ENCODE results near the gene SOX6. TPM values are rescaled to one million over a fixed set of nuclear protein-coding genes. Genes with fewer than 3 reads are reported as not detected.
A peak's percentile ranks its signal among the peaks of the same experiment; 100 is the strongest.

Gene SOX6
- total and polyA plus RNA-seq, 12 donors: 0.71 to 13.9 (median 6.7) TPM

GRCh38 chr11:15945726-15946125, 410.6 kb downstream of the SOX6 start:
- no peaks in the 10 kb centered on the region for H3K4me1 ChIP-seq (replicated peaks in 1 of 2)
- DNase-seq: no peak
- no peak for TF ChIP-seq CTCF (IDR thresholded peaks at IDR 0.05)
- no peak for TF ChIP-seq POLR2A (IDR thresholded peaks at IDR 0.05)
- no peak overlapping the region for H3K27ac ChIP-seq
- intact Hi-C loops (cut with DNase I): no loop called here
- peaks cover 0 to 3% (median 0%) of the 10 kb centered on the region in 3 donors for H3K9me3 ChIP-seq (replicated peaks in 1 of 3)
- H3K27me3 ChIP-seq: no peaks in the 10 kb centered on the region
- no peak overlapping the region for H3K4me3 ChIP-seq
- no peaks in the 10 kb centered on the region for H3K36me3 ChIP-seq (replicated peaks in 1 of 2)
- WGBS, 4 donors: 87 to 100% (median 91%) methylated on average over 1 of the region's 1 CpG

- peaks cover 0 to 3% (median 0%) of the 10 kb centered on the region in 3 donors for H3K9me3 ChIP-seq (replicated peaks in 1 of 3)
- DNase-seq: no peak
- no peak for TF ChIP-seq POLR2A (IDR thresholded peaks at IDR 0.05)
- no peaks in the 10 kb centered on the region for H3K36me3 ChIP-seq (replicated peaks in 1 of 2)
- intact Hi-C loops (cut with DNase I): loop anchor here (5.0 kb wide), 2 partner anchors 663 to 668 kb away; no protein-coding TSS in a partner anchor
- no peaks in the 10 kb centered on the region for H3K27me3 ChIP-seq
- no peaks in the 10 kb centered on the region for H3K4me1 ChIP-seq (replicated peaks in 1 of 2)
- H3K4me3 ChIP-seq: no peak overlapping the region
- no peak overlapping the region for H3K27ac ChIP-seq
These were observed 411.9 kb downstream of the SOX6 start for GRCh38 chr11:15944460-15944859.

DNA sequence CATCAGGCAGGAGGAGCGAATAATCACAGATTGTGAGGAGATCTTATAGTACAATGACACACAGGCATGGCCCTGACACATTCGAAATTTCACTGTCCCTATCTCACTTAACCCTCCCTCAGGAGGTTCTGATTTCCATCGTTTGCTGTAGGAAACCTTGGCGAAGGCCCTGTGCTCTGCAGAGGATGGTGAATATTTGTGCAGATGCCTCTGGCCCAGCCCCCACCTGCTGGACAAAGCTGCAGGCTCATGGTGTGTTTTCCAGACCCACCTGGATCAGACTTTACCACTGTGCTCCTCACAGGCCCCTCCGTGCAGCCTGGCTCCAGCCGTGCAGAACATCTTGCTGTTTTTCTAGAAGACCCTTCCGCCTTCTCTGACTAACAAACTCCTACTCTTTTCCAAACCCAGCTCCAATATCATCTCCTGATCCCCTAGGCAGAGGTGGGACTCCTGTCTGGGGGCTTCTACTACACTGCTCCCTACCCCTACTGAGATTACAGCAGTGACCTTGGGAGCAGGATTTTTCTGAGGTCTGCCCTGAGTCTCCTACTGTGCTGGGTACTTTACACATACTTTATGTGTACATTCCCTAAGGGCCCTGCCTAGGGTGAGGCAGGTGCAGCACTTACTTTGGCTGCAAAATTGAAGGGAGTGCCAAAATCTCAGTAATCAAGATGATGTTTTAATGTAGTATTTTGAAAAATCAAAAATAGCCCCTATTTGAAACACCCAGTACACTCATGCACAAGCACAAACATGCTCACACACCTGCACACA, 412.7 kb downstream of the SOX6 start:
- Histone ChIP-seq H3K4me3 (no peak overlapping the region), H3K27ac (no peak overlapping the region), H3K9me3 (replicated peaks in 1 of 3) (peaks cover 0 to 3% (median 0%) of the 10 kb centered on the region in 3 donors), H3K36me3 (replicated peaks in 1 of 2) (no peaks in the 10 kb centered on the region), H3K27me3 (no peaks in the 10 kb centered on the region), H3K4me1 (replicated peaks in 1 of 2) (no peaks in the 10 kb centered on the region)
- intact Hi-C loops (cut with DNase I): loop anchor here (5.0 kb wide), 2 partner anchors 664 to 669 kb away; no protein-coding TSS in a partner anchor
- TF ChIP-seq POLR2A (IDR thresholded peaks at IDR 0.05): no peak
- no peak for TF ChIP-seq CTCF (IDR thresholded peaks at IDR 0.05)
- WGBS, 4 donors: 77 to 88% (median 81%) methylated on average over 7 of the region's 7 CpGs
- DNase-seq: peak in 1 of 7 donors; percentile 7

DNA sequence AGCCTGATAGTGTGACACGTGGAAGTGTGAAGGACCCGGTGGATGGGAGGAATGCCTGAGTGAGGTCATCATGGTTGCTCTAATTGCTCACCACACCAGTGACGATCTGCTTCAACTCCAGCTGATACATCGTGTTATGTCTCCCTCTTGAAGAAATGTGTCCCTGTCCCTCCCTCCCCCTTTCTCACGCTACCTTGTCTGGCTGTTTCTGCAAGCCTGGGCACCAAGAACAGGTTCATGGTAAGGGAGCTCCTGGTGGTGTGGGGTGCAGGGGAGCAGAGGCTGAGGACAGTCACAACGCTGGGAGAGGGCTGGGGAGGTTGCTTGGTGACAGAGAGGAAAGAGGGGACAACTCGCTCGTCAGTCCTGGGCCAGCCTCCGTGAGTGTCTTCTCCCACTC, 413.4 kb downstream of the SOX6 start:
- peaks cover 0 to 3% (median 0%) of the 10 kb centered on the region in 3 donors for H3K9me3 ChIP-seq (replicated peaks in 1 of 3)
- 91 to 100% (median 95%) methylated on average over 9 of the region's 9 CpGs for WGBS, 4 donors
- DNase-seq: no peak
- H3K4me1 ChIP-seq (replicated peaks in 1 of 2): no peaks in the 10 kb centered on the region
- H3K27me3 ChIP-seq: no peaks in the 10 kb centered on the region
- TF ChIP-seq CTCF (IDR thresholded peaks at IDR 0.05) (no peak), POLR2A (IDR thresholded peaks at IDR 0.05) (no peak)
- no peak overlapping the region for H3K27ac ChIP-seq
- no peaks in the 10 kb centered on the region for H3K36me3 ChIP-seq (replicated peaks in 1 of 2)
- no peak overlapping the region for H3K4me3 ChIP-seq
- intact Hi-C loops (cut with DNase I): loop anchor here (5.0 kb wide), 2 partner anchors 664 to 669 kb away; no protein-coding TSS in a partner anchor
